GM18517 (cell line): ENCODE data around the gene STT3B.
"Not testable (repeated sequence)": the region's sequence is repeated elsewhere in the genome, so short reads cannot be mapped to it uniquely, and the experiment has no call there.

Experiments
- ATAC-seq: cut with Tn5 transposase; IDR thresholded peaks from one replicate; pipeline ENCODE4 v1.9.1; 2021; ENCODE audit warnings: mild to moderate bottlenecking, moderate library complexity; ENCODE audit not compliant: unreplicated experiment

The STT3B gene

GRCh38 chr3:31532587-31533168 is at the start of gene STT3B:
Gene STT3B (plus strand): TSS chr3:31532925. CDS start chr3:31532999, 74 bp downstream.
- ATAC-seq: peak; percentile 54

DNA sequence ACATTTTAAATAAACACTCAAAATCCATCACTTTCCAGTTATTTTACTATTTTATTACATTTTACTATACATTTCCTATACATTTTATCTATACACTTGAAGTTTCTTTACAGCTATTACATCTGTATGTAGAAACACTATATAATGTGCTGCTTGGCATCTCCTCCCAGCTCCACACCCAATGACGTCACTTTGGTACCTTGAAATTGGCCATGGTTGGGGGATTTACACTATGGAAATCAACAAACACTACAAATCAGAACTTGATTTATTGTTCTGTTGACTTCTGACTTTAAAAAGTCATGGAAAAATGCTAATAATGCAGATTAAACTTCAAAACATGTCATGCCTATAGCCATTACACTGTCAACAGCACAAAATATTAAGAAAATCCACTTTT is 48.9 kb upstream of the STT3B start:
- no peak for ATAC-seq

DNA sequence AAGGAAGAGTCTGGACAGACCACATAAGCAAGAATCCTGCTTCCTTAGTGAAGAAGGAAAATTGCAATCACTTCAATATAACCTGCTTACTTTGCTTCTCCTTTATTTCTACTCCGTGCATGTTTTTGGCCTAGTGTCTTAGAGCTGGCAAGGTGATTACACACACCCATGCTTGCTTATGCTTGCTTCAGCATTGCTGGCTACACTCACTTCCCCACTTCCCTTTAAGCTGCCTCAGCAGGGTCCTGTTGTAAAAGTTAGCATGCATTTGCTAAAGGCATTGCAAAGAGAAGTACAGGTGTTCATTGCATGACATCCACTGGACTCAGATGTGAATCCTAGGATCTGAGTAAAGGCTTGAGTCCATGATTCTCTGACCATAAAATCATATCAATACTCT is 47.5 kb upstream of the STT3B start:
- ATAC-seq: no peak

DNA sequence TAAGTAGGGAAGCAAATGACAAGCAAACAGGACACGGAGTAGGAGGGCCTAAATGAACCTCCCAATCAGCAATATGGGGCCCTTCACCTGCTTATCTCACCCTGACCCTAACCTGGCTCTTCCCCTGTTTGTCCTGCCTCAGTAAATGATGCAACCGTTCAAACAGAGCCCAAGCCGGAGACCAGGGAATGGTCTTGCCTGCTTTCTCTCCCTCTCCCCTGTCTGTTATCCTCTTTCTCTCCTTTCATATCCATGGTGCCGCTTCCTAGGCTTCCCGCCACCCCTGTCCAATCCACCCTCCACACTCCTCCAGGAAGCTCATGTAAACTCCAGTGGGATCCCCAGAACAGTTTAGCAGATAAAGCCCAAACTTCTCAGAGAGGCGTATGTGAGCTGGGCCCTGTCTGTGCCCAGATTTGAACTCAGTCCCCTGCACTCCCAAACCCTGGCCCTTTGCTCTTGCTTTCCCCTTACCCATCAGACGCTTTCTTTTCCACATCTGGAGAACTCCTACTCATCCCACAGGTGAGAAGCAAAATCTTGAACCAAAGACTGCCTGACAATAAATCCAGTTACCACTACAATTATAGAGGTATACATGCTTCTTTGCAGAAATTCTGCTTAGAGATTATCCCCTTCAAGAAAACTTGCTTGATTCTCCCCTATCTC is 45.7 kb upstream of the STT3B start:
- no peak for ATAC-seq

GRCh38 chr3:31488475-31489017 is 44.2 kb upstream of the STT3B start:
- no peak for ATAC-seq

- no peak for ATAC-seq
Measured at GRCh38 chr3:31490502-31490901, 42.2 kb upstream of the STT3B start.

DNA sequence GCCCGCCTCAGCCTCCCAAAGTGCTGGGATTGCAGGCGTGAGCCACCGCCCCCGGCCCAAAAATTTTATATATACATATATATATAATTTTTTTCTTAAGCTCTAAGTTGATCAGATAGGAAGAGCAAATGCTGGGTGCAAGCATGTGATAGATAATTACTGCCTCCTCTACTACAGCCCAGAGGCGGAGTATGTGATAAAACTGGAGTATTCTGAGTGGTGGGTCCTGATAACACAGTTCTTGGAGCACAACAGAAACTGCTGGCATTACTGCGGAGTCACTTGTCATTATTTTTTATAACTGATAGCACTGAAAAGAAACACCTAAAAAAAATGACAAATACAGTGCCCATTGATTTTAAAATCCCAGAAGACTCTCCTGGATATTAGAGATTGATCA is 41.1 kb upstream of the STT3B start:
- no peak for ATAC-seq

DNA sequence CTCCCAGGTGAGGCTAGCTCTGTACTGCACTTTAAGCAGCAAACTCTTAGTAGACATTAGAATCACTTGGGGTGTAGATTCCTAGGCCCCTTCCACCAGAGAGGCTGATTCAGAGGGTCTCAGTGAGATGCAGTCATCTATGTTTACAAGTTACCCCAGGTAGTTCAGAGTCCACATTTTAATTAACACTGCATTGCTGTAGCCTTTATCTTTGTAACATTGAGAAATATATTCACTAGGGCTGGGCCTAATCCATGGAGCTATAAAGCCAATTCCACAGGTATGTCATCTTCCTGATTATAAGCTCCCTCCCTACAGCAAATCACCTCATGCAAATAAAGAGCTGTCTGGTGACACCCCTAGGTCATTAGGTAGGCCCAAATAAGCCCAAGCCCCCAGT is 39.6 kb upstream of the STT3B start:
- no peak for ATAC-seq

DNA sequence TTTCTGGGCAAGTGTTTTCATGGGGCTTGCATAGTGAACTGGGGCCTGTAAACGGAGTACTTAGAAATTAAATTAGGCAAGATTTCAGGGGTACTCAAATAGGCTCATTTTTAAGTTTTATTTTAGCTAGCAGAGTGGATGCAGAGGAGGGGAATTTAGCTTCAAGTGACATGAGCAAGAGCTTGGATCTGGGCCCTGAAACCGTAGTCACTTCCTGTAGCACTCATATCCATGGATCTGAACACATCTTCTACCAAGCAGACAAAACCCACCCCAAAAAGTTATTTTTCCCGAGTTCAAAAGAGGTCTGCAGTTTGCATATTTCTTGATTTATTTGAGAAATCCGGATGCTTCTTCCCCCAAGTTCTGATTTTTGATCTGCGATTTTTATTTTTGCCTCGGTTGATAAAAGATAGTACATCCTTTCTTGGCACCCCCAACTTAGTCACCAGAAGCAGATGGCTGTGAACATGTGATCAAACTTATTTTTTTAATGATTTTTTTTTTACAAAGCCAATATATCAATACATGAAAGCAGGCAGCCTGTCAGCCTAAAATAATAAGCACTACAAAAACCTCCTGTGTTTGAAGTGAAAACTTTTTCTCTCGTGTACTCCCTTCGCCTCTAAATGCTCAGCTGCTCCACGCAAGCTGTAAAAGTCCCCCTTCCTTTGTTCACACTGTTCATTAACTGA is 36.6 kb upstream of the STT3B start:
- no peak for ATAC-seq

DNA sequence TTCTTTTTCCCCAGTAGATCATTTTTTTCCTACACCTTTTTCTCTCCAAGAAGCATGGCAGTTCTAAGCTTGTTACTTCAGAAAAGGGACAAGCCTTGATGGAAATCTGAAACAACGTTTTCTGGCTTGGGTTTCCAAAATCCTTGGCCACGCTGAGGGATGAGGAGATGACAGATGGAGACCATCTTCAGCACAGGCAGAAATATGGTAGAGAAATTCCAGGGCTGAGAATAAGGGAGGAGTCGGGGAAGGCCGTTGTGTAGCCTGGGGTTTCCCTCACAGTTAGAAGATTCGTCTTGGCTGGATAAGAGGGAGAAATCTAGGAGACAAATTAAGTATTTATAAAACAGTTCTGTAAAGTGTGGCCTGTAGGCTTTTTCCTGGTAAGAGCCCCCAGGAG is 33.9 kb upstream of the STT3B start:
- ATAC-seq: no peak

GRCh38 chr3:31499281-31499680 is 33.4 kb upstream of the STT3B start:
- ATAC-seq: no peak

GRCh38 chr3:31502803-31503221 is 29.9 kb upstream of the STT3B start:
- ATAC-seq: no peak

DNA sequence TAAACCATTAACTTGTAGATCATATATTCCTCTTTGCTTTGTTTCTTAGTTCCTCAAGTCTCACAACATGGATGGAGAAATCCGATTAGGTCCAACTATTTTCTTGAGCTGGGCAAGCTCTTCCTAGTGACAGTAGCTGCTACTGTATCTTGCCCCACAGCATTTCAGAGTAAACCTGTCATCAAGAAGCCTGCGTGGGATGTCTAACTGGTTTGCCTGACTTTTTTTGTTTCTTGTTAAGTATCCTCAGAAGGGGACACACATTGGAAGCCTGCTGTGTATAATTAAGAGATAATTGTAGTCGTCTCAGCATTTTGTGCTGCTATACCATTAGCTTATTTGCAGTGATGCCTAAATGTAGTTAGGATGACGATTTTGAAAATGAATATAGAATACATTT is 29.3 kb upstream of the STT3B start:
- ATAC-seq: no peak

- ATAC-seq: no peak
Measured at GRCh38 chr3:31504230-31504629, 28.5 kb upstream of the STT3B start.

GRCh38 chr3:31505371-31506048 is 27.2 kb upstream of the STT3B start:
- ATAC-seq: no peak

DNA sequence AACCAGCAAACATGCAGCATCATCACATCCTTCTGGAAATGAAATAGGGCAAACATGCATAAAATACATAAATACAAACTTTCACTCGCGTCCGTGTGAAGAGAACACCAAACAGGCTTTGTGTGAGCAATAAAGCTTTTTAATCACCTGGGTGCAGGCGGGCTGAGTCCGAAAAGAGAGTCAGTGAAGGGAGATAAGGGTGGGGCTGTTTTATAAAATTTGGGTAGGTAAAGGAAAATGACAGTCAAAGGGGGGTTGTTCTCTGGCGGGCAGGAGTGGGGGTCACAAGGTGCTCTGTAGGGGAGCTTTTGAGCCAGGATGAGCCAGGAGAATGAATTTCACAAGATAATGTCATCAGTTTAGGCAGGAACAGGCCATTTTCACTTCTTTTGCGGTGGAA is 26.2 kb upstream of the STT3B start:
- not testable (repeated sequence) for ATAC-seq

DNA sequence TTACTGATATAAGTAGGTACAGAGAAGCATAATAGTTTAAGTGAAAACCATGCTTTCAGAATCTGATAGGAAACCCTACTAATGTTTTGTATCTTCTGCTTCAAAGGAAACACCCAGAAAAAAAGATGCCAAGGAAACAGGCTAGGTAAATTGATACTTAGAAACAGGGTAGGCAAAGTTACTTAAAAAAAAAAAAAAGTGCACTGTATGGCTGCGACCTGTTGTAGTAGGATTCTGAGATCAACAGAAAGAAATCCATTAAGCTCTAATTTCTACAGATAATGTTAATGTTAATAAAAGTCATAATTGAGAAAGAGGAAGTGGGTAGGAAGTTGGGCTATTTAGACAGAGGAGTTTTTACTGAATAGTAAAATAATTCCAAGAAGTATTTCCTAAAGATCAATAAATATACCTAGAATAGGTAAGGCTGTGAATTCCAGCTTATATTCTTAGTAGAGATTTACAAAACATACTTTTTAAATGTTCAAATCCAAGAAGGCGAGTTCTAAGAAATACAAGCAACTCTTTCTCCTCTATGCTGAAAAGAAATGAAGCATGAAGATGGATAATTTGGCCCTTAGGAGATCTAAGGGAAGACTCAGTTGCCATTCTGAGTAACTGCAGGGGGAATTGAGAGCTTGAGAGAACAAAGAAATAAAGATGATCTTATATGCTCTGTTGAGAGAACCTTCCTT is 24.1 kb upstream of the STT3B start:
- ATAC-seq: no peak

DNA sequence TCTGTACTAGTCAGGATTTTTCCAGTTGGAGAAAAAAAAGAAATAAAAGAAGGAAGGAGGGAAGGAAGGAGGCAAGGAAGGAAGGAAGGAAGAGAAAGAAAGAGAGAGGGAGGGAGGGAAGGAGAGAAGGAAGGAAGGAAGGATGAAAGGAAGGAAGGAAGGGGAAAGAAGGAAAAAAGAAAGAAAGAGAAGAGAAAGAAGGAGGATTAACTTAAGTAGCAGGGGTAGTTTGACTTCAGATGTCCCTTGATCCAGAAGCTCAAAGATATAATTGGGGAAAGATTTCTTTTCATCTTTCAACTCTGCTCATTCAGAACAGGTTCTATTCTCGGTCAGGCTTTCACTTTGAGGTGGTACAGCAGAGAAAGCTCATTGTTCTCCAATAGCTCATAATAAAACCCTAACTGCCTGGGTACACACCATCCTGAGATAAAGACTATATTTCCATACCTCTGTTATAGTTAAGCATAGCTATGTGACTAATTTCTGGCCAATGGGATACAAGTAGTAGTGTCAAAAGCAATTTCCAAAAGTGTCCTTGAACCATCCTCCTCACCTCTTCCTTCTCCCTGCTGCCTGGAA is 23.5 kb upstream of the STT3B start:
- no peak for ATAC-seq

DNA sequence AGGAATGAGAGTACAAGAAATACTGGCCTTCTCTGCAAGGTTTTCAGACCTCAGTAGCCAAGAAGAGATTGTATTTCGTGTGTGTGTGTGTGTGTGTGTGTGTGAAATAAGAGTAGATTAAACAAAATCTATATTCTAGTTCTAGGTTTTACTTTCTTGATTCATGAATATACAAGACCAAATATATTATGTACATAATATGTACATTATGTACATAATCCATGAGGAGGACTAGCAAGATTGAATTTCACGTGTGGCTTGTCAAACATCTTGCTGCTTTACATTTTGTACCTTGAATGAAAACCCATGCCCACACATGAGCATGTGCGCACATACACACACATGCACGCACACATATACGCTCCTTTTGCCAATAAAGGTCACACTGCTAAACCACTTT is 18.2 kb upstream of the STT3B start:
- no peak for ATAC-seq

- no peak for ATAC-seq
Measured at GRCh38 chr3:31515486-31516284, 17.0 kb upstream of the STT3B start.
